Suprapubic skin (tissue), 3 donors: ENCODE measurements around the gene LRBA.

Experiments
- CTCF ChIP-seq, 2 donors: fragments of 200-600 bp in 1 of 2; fragments of 450-650 bp in 1 of 2; sonication (generic) in 1 of 2; IDR thresholded peaks; one replicate each; pipeline ENCODE4 v1.5.1; 2016 to 2019; ENCODE audit warnings: antibody characterized with exemption in 2 of 2, mild to moderate bottlenecking in 1 of 2, moderate library complexity in 1 of 2
- EP300 ChIP-seq: sonication (generic); formaldehyde crosslinking; IDR thresholded peaks from one replicate; pipeline ENCODE4 v1.6.1; 2017; ENCODE audit warnings: antibody characterized with exemption
- POLR2A ChIP-seq, 2 donors: fragments of 450-650 bp; IDR thresholded peaks; one replicate each; pipeline ENCODE4 v1.6.1; 2017; ENCODE audit warnings: antibody characterized with exemption in 2 of 2, mild to moderate bottlenecking in 2 of 2, moderate library complexity in 2 of 2

DNA sequence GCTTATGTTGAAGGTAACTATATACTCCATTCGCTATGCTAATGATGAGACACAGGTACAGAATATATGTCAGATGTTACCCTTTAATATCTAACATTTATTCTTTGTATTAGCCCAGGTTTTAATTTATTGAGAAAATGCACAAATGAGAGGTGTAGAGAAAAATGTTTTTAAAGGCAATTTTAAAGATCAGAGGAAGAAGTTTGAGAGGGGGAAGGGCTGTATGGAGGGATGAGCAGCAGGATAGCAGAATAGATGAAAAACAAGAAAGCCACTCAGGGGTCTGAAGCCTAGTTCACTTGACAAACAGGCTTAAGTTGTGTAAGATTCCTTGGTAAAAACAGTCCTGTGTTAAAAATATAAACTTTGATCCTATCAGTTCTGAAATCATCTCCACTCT, 429.5 kb downstream of the LRBA start:
- TF ChIP-seq CTCF (IDR thresholded peaks at IDR 0.05): no peak
- TF ChIP-seq EP300: no peak
- no peak for TF ChIP-seq POLR2A (IDR thresholded peaks at IDR 0.05)
